Measurements from ENCODE around the gene SLC7A7.
"Not testable (repeated sequence)": the region's sequence is repeated elsewhere in the genome, so short reads cannot be mapped to it uniquely, and the experiment has no call there.

DNA sequence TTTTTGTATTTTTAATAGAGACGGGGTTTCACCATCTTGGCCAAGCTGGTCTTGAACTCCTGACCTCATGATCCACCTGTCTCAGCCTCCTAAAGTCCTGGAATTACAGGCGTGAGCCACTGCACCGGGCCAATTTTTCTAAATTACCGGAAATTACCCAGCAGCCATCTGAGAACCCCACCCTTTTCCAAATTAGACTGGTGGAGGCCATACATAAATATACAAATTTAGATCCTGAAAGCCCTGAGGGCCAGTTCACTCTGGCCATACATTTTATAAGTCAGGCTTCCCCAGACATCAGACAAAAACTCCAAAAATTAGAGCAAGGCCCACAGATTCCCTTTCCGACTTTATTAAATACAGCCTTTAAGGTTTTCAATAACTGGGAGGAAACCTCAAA, 83.2 kb downstream of the SLC7A7 start:
- TF ChIP-seq POLR2AphosphoS5 (IDR thresholded peaks at IDR 0.05; ENCODE audit: insufficient read depth in 1 of 2, low read depth in 1 of 2); CTCF (IDR thresholded peaks at IDR 0.05): not testable (repeated sequence)
